ENCODE data around the gene KRT27. TPM values are rescaled to one million over a fixed set of nuclear protein-coding genes. Genes with fewer than 3 reads are reported as not detected.

The KRT27 gene
- total and polyA plus RNA-seq, 9 of the 15 experiments (the other 6 are each of a cell fraction or from before 2014, with no cell fraction given): 0.10 TPM; not detected in 8

DNA sequence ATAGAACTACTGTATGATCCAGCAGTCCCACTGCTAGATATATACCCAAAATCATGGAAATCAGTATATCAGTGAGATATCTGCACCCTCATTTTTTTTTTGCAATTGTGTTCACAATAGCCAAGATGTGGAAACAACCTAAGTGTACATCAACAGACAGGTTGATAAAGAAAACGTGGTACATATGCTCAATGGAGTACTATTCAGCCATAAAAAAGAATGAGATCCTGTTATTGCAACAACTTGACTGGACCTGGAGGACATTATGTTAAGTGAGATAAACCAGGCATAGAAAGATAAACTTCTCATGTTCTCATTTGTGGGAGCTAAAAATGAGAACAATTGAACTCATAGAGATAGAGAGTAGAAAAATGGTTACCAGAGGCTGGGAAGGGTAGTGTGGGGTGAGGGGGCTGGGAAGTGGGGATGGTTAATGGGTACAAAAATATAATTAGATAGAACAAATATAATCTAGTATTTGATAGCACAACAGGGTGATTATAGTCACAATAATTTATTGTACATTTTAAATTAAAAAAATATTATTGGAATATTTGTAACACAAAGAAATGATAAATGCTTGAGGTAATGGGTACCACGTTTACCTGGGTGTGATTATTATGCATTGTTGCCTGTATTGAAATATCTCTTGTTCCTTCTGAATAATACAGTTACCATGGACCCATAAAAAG, 47.9 kb upstream of the KRT27 start (continued):
- TF ChIP-seq SP2 (IDR thresholded peaks at IDR 0.05; ENCODE audit: extremely low read depth, low read depth, low read length, poor library complexity, severe bottlenecking): no peak
- no peak for TF ChIP-seq NFIX (CRISPR knock-in tag; IDR thresholded peaks at IDR 0.05; ENCODE audit: low read depth)
- 0 out of 2 replicates have a peak, but pooled peaks have one; percentile 16 for TF ChIP-seq DPF2 (IDR thresholded peaks at IDR 0.05)
- TF ChIP-seq ARID1B (IDR thresholded peaks at IDR 0.05): peak; percentile 15; the same call in 1 of the 2 replicates
- TF ChIP-seq, protein P1, sequence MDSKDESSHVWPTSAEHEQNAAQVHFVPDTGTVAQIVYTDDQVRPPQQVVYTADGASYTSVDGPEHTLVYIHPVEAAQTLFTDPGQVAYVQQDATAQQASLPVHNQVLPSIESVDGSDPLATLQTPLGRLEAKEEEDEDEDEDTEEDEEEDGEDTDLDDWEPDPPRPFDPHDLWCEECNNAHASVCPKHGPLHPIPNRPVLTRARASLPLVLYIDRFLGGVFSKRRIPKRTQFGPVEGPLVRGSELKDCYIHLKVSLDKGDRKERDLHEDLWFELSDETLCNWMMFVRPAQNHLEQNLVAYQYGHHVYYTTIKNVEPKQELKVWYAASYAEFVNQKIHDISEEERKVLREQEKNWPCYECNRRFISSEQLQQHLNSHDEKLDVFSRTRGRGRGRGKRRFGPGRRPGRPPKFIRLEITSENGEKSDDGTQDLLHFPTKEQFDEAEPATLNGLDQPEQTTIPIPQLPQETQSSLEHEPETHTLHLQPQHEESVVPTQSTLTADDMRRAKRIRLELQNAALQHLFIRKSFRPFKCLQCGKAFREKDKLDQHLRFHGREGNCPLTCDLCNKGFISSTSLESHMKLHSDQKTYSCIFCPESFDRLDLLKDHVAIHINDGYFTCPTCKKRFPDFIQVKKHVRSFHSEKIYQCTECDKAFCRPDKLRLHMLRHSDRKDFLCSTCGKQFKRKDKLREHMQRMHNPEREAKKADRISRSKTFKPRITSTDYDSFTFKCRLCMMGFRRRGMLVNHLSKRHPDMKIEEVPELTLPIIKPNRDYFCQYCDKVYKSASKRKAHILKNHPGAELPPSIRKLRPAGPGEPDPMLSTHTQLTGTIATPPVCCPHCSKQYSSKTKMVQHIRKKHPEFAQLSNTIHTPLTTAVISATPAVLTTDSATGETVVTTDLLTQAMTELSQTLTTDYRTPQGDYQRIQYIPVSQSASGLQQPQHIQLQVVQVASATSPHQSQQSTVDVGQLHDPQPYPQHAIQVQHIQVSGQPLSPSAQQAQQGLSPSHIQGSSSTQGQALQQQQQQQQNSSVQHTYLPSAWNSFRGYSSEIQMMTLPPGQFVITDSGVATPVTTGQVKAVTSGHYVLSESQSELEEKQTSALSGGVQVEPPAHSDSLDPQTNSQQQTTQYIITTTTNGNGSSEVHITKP (IDR thresholded peaks at IDR 0.05; ENCODE audit: partially characterized antibody): no peak
- TF ChIP-seq MEF2A (IDR thresholded peaks at IDR 0.05; ENCODE audit: control insufficient read depth, low read depth, low read length): no peak
- TF ChIP-seq, protein P2, sequence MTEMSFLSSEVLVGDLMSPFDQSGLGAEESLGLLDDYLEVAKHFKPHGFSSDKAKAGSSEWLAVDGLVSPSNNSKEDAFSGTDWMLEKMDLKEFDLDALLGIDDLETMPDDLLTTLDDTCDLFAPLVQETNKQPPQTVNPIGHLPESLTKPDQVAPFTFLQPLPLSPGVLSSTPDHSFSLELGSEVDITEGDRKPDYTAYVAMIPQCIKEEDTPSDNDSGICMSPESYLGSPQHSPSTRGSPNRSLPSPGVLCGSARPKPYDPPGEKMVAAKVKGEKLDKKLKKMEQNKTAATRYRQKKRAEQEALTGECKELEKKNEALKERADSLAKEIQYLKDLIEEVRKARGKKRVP (CRISPR knock-in tag; IDR thresholded peaks at IDR 0.05): no peak
- TF ChIP-seq SMAD4 (CRISPR knock-in tag; conservative IDR thresholded peaks at IDR 0.05): no peak
- 0 out of 2 replicates have a peak, but pooled peaks have one; percentile 16 for TF ChIP-seq NFIC (IDR thresholded peaks at IDR 0.05)
- TF ChIP-seq ZNF75A (CRISPR knock-in tag; IDR thresholded peaks at IDR 0.05): no peak
- TF ChIP-seq POU5F1 (IDR thresholded peaks at IDR 0.05; ENCODE audit: borderline replicate concordance, low read depth, low read length, partially characterized antibody): no peak
- peak in 1 of 2 experiments; percentile 36; a peak in 1 of 4 replicates for TF ChIP-seq HDAC1 (IDR thresholded peaks at IDR 0.05)
- 0 out of 2 replicates have a peak, but pooled peaks have one; percentile 36 for TF ChIP-seq XRCC3 (IDR thresholded peaks at IDR 0.05)

Measured in K562 (cell line).